Activated T-cell treated with anti-CD3 and anti-CD28 coated beads for 4 hours (primary cell): ENCODE results near the gene ROPN1L.
"Not testable (repeated sequence)": the region's sequence is repeated elsewhere in the genome, so short reads cannot be mapped to it uniquely, and the experiment has no call there.

Source experiments
- DNase-seq: peaks from one replicate; pipeline ENCODE4 v3.0.0-alpha.2; 2020

Gene ROPN1L

DNA sequence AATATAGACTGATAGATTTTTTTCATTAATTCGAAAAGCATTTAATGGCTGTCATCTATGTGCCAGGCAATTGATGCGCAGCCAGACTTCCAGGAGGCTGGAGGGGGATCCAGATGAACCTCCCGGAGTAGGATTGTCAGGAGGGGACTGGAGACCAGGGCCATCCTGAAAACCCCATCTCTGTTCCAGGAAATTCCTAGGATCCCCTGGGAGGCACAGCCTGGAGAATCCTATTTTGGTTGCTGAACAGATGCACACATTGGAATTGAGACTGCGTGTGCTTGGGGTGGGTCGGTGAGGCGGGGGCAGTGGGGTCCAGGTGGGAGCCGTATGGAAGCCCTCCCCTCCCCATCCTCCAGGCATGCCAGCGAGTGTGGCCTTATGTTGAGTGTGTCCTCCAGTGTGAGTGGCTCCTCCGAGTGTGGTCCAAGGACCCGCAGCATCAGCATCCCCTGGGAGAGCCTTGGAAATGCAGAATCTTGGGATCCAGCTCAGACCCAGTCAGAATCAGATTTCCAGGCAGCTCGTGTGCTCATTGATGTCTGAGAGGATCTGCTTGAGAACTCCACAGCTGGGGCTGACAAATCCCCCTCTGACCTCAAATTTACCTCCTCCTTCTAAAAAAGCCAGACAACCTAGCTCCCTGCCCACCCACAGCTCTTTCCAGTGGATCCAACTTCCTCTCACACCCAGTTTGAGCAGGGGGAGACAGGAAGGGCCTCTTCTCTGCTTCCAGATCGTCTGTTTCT, 38.7 kb downstream of the ROPN1L start:
- no peak for DNase-seq

DNA sequence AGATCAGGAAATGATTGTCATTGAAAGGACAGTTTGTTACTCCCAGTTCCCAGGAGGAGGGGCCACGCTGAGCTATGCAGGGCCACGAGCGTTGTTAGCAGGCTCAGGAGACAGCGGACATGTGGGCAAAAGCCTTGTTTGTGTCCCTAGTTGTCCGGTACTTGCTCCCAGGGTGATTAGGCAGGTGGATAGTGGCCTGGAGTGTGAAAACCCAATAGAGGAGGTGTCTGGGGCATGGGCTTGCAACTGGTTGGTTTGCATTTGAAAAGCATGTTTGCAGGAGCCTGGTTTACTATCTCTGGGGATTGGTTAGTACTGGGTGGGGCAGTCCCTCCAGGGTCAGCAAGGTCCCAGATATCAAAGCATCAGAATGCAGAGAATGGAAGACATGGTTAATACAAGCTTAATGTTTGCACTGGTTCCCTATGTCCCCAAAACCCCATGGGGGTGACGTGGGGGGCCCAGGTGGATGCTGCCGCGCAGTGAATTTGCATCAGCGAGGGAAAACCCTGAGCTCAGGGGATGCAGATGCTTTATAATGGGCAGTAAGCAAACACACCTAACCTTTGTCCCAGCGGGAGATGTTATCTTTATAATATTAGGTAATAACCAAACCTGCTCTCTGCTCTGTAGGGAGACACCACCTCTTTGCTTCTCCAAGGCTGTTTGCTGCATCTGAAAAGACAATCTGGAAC, 39.7 kb downstream of the ROPN1L start:
- DNase-seq: no peak

DNA sequence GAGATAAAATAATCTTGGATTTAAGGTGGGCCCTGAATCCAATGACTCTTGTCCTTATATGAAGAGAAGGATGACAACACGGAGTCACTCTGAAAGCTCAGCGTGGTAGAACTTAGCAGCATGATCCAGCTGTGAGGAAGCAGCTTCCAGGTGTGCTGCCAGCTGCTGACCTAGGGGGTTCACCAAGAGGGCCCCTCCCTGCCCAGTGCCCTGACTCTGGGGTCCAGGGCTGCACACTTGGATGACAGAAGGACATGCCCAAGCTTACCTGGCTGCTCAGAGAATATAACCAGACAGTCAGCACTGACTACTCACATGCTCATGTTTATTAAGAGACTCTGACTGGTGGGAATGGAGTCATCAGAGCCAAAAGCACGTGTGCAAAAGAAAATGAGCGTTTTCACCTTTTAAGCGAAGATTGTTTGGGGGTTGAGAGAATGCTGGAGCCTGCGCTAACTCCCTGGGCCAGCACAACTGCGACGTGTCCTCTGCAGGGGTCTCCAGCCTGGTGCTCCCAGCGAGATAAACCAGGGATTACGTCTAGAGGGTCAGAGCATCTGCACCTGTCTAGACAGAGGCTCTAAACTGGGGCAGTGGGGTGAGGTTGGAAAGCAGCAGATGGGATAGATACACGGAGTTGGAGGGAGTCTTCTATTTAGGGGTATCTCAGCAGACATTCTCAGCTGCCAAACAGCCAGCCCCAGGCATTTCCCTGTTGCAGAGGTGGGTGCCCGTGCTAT, 41.3 kb downstream of the ROPN1L start:
- no peak for DNase-seq

- DNase-seq: no peak
These were observed 43.1 kb downstream of the ROPN1L start for GRCh38 chr5:10484774-10485141.

DNA sequence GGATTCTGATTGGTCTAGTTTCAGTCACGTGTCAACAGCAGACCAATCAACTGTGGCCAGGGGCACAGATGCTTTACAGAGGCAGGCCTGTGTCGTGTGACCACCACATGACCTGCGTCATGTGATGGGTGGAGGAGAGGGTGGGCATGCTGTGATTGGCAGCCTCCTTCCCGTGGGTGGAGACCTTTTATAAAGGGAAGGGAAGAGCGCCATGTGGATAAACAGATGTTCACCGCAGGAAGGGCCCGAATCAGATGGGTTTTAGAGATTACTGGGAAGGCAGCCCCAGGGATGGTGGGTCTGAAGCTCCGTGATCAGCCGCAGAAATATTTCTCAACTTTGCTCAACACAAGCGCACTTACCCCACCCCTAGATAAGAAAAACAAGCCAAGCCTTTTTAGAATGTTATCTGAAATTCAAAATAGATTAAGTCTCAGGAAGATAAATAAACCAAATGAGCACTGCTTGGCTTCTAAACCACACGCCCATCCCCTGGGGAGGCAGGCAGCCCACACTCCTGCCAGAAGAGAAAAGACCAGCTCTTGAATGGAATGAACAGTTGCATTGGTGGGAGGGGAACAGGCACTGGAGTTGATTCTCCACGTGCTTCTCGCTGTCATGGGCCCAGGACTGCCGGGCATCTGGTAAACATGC, 43.6 kb downstream of the ROPN1L start:
- no peak for DNase-seq

DNA sequence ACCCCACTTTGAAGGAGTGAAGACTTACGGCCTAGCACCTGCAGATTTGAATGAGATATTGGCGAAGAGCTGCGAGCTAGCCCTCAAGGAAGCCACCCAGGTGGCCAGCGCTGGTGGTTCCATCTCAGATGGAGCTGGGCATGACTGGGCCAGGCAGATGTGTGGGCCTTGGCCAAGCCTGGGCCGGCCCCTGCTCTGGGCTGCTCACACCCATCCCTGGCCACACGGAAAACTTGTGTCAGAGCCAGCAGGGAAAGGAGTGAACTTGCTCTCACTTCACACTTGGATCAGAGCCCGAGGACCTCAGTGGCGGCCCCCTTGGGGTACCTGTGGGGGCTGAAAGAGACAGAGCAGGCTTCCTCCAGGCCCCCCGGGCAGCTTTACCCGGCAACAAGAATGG, 44.2 kb downstream of the ROPN1L start:
- DNase-seq: no peak

DNA sequence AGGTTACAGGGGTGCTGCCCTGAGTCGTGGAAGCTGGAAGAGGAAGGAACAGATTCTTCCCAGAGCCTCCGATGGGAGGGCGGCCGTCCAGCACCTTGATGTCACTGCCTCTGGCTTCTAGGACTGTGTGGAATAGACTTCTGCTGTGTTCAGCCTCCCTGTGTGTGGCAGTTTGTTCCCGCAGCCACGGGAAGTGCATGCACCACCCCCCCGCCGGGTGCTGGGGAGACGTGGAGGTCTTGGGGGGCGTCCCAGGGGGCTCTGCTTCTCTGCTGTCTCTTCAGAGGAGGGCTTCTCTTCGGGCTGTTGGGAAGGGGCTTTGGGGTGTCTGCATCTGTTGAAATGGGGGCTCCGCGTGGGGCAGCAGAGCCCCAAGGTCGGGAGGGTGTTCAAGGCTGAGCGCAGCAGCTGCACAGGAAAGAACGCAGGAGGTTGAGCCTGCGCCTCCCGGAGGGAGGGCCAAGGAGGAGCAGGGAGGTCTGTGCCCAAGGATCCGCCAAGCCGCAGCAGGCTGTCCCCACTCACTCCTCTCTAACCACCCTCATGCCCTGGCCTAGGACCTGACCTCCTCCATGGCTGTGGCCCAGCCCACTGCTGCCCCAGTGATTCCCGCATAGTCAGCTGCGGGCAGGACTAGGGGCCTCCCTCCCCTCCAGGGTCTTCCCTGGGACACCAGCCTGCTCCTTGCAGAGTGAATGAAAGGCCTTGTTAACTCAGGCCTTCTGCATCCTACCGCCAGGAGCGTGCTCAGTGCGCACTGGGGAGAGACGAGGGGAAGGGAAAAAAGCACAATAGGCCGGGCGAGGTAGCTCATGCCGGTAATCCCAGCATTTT, 45.0 kb downstream of the ROPN1L start:
- no peak for DNase-seq

GRCh38 chr5:10488144-10488543, 46.5 kb downstream of the ROPN1L start:
- no peak for DNase-seq

DNA sequence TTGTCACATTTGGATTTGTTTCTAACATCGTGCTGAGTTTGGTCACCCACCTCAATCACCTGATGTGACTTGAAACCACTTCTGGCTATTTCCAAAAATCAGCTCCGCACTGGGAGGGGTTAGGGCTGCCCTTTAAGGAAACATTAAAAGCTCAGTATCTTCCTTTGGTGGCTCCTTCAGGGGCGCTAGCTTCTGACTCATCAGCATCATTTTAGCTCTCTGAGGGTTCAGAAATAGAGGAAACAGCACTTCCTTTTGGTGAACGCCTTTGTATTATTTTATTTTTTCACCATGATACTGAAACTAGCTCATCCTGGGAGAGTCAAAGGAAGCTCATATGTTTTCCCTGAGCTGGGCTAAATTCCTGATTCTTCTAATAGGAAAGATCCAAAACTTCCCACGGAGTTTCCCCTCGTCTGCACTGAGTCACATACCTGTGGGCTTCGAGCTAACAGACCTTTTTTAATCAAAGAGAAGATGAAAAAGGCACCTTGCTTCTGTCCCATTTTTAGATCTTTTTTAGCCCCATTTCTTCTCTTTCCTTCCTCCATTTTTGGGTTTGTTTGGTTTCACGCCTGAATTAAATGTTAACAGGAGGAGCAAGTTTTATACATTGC, 48.2 kb downstream of the ROPN1L start:
- DNase-seq: no peak

GRCh38 chr5:10490927-10491672, 49.4 kb downstream of the ROPN1L start:
- no peak for DNase-seq

GRCh38 chr5:10491673-10492026, 50.0 kb downstream of the ROPN1L start:
- no peak for DNase-seq

- DNase-seq: no peak
These were observed 52.2 kb downstream of the ROPN1L start for GRCh38 chr5:10493884-10494283.

- DNase-seq: not testable (repeated sequence)
These were observed 52.8 kb downstream of the ROPN1L start for GRCh38 chr5:10494497-10494896.

- no peak for DNase-seq
These were observed 55.9 kb downstream of the ROPN1L start for GRCh38 chr5:10497554-10497953.

GRCh38 chr5:10498350-10498749, 56.7 kb downstream of the ROPN1L start:
- no peak for DNase-seq

- no peak for DNase-seq
These were observed 57.4 kb downstream of the ROPN1L start for GRCh38 chr5:10499066-10499465.

DNA sequence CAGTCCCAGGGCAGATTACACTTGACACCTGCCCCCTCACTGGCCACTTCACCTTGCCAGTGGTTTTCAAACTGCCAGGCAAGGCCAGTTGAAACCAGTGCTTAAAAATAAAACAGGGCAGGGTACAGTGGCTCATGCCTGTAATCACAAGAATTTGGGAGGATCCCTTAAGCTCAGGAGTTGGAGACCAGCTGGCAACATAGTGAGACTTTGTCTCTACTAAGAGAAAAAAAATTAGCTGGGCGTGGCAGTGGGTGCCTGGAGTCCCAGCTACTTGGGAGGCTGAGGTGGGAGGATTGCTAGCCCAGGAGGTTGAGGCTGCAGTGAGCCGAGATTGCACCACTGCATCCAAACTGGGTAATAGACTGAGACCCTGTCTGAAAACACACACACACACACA, 58.1 kb downstream of the ROPN1L start:
- no peak for DNase-seq

DNA sequence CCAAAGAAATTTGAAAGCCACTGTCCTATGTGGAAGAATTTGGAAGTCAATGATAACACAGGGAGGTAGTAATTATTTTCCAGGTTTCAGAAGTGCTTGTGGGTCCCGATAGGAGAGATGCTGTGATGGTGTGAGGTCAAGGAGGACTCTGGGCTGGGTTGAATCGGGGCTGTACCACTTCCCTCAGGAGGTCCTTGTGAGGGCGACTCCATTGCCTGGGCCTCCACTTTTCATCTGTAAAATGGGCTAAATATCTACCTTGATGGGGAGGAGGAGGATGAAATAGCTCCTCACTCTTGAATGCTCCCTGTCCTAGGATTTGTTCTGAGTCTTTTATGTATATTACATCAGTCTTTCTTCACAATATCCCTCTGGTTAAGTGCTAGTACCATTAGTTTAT, 59.0 kb downstream of the ROPN1L start:
- DNase-seq: no peak

DNA sequence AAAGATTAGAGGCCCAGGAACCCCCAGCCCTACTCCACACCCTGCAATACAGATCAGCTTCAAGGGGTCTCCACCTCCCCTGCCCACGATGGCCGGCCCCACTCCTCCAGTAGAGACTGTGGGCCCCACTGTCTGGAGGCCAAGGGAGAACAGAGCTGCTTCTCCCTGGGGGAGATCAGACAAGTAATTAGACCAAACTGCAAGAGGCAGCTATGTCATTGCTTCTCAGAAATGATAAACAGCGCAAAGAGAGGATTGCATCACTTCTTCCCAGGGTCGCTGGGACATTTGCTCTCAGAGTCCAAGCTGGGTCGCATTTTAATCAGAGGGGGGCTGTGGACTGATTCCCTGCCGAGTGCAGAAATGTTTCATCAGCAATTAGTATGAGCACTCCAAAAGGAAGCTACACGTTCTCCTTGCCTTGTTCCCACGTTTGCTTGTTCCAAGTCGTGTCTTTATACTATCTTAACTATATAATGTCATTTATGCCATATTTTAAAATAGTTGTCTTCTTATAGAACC, 59.9 kb downstream of the ROPN1L start:
- DNase-seq: no peak

DNA sequence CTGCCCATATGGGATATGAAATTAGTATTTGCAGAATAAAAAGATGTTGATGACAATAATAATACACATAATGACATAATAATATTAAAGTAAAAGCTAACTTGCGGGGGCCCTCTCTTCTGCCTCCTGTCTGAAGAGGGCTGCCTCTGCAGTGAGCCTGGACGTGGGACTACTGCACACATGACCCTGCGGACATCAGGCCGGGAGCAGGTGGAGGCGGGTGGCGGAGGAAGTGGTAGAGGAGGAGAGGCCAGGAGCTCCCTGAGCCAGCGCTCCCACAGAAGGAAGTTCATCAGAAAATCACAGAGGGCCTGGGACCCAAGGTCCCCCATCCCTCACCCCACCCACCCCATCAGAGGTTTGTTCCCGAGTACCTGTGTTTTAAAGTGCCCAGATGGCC, 60.5 kb downstream of the ROPN1L start:
- DNase-seq: no peak

GRCh38 chr5:10502578-10502977, 60.9 kb downstream of the ROPN1L start:
- DNase-seq: no peak
